MM.1S (cell line): Measurements from ENCODE around the gene SSUH2.

Experiments used
- EZH2 ChIP-seq: fragments of 300-600 bp; sonication (generic); optimal IDR thresholded peaks from 2 replicates; pipeline ENCODE3; 2017; ENCODE audit warnings: low read depth, mild to moderate bottlenecking, antibody characterized with exemption, low read length, mixed read lengths
- TF ChIP-seq, protein P1 (sequence below): fragments of 300-600 bp; sonication (generic); IDR thresholded peaks from 2 replicates; pipeline ENCODE4 v1.5.1; 2016; ENCODE audit warnings: antibody characterized with exemption, low read length, mixed read lengths

DNA sequence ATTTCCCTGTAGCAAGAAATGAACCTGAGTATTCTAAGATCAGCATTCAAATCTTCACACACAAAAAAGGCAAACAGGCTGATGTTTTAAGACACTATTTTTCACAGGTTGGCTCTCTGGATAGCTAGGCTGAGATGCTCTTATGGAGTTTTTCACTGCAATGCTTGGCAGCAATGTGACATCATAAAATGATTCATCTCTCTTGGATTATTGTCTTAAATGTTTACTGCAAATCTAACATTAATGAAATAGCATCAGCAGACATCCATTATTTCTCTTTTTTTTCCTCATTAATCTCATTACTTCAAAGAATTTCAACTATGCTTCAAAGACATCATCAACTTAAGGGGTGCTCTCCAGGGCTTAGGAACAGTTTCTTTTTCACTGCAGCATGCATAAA, 23.6 kb upstream of the SSUH2 start:
- TF ChIP-seq, protein P1, sequence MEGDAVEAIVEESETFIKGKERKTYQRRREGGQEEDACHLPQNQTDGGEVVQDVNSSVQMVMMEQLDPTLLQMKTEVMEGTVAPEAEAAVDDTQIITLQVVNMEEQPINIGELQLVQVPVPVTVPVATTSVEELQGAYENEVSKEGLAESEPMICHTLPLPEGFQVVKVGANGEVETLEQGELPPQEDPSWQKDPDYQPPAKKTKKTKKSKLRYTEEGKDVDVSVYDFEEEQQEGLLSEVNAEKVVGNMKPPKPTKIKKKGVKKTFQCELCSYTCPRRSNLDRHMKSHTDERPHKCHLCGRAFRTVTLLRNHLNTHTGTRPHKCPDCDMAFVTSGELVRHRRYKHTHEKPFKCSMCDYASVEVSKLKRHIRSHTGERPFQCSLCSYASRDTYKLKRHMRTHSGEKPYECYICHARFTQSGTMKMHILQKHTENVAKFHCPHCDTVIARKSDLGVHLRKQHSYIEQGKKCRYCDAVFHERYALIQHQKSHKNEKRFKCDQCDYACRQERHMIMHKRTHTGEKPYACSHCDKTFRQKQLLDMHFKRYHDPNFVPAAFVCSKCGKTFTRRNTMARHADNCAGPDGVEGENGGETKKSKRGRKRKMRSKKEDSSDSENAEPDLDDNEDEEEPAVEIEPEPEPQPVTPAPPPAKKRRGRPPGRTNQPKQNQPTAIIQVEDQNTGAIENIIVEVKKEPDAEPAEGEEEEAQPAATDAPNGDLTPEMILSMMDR: no peak
- no peak for TF ChIP-seq EZH2
